Measurements from ENCODE around the gene CST7.

CST7 gene

GRCh38 chr20:24995741-24996448 lies 46.8 kb downstream of the CST7 start:
- Histone ChIP-seq H3K4me1 (peaks cover 0 to 42% (median 27%) of the 10 kb centered on the region in 4 donors), H3K9me3 (no peaks in the 10 kb centered on the region), H3K27me3 (no peaks in the 10 kb centered on the region), H3K27ac (no peak overlapping the region), H3K36me3 (no peaks in the 10 kb centered on the region), H3K4me3 (no peak overlapping the region)
- no peak for TF ChIP-seq CTCF (IDR thresholded peaks at IDR 0.05)
- intact Hi-C loops (cut with DNase I; ENCODE audit: low total_unique reads), result loop anchor here (5.0 to 10.0 kb wide), 3 partner anchors 181 to 396 kb away; partner anchors contain the start of gene ABHD12
- DNase-seq, result peak in 1 of 2 donors; percentile 51

GRCh38 chr20:24996449-24997377 lies 47.6 kb downstream of the CST7 start:
- no peaks in the 10 kb centered on the region for H3K9me3 ChIP-seq
- no peaks in the 10 kb centered on the region for H3K36me3 ChIP-seq
- H3K4me3 ChIP-seq, result no peak overlapping the region
- peaks cover 0 to 35% (median 20%) of the 10 kb centered on the region in 4 donors for H3K4me1 ChIP-seq
- no peaks in the 10 kb centered on the region for H3K27me3 ChIP-seq
- intact Hi-C loops (cut with DNase I; ENCODE audit: low total_unique reads), result loop anchor here (5.0 to 10.0 kb wide), 3 partner anchors 181 to 396 kb away; partner anchors contain the start of gene ABHD12
- no peak overlapping the region for H3K27ac ChIP-seq
- no peak for TF ChIP-seq CTCF (IDR thresholded peaks at IDR 0.05)
- peak in 1 of 2 donors; percentile 31 for DNase-seq

GRCh38 chr20:24998121-24998520 lies 49.1 kb downstream of the CST7 start:
- no peak overlapping the region for H3K27ac ChIP-seq
- H3K36me3 ChIP-seq, result no peaks in the 10 kb centered on the region
- intact Hi-C loops (cut with DNase I; ENCODE audit: low total_unique reads), result loop anchor here (5.0 to 10.0 kb wide), 3 partner anchors 179 to 394 kb away; partner anchors contain the start of gene ABHD12
- no peaks in the 10 kb centered on the region for H3K27me3 ChIP-seq
- H3K9me3 ChIP-seq, result no peaks in the 10 kb centered on the region
- DNase-seq, result peak in 1 of 2 donors; percentile 46
- no peak overlapping the region for H3K4me3 ChIP-seq
- peaks cover 0 to 34% (median 17%) of the 10 kb centered on the region in 4 donors for H3K4me1 ChIP-seq
- no peak for TF ChIP-seq CTCF (IDR thresholded peaks at IDR 0.05)

- peak in 1 of 2 donors; percentile 53 for DNase-seq
- no peak for TF ChIP-seq CTCF (IDR thresholded peaks at IDR 0.05)
- peaks cover 0 to 27% (median 14%) of the 10 kb centered on the region in 4 donors for H3K4me1 ChIP-seq
- no peak overlapping the region for H3K4me3 ChIP-seq
- H3K27ac ChIP-seq, result no peak overlapping the region
- intact Hi-C loops (cut with DNase I; ENCODE audit: low total_unique reads), result loop anchor here (5.0 to 10.0 kb wide), 3 partner anchors 178 to 393 kb away; partner anchors contain the start of gene ABHD12
- H3K36me3 ChIP-seq, result no peaks in the 10 kb centered on the region
- no peaks in the 10 kb centered on the region for H3K9me3 ChIP-seq
- H3K27me3 ChIP-seq, result no peaks in the 10 kb centered on the region
Observed at GRCh38 chr20:24998631-24999445, 49.8 kb downstream of the CST7 start.

GRCh38 chr20:24999568-24999967 lies 50.5 kb downstream of the CST7 start:
- H3K27me3 ChIP-seq, result no peaks in the 10 kb centered on the region
- H3K4me3 ChIP-seq, result no peak overlapping the region
- H3K9me3 ChIP-seq, result no peaks in the 10 kb centered on the region
- no peak for TF ChIP-seq CTCF (IDR thresholded peaks at IDR 0.05)
- intact Hi-C loops (cut with DNase I; ENCODE audit: low total_unique reads), result loop anchor here (5.0 to 10.0 kb wide), 3 partner anchors 178 to 393 kb away; partner anchors contain the start of gene ABHD12
- H3K4me1 ChIP-seq, result peaks cover 0 to 20% (median 12%) of the 10 kb centered on the region in 4 donors
- no peak overlapping the region for H3K27ac ChIP-seq
- DNase-seq, result peak in 1 of 2 donors; percentile 57
- H3K36me3 ChIP-seq, result peaks cover 0 to 4% (median 0%) of the 10 kb centered on the region in 3 donors

Data from tibial artery (tissue), 4 donors.